ENCODE measurements around the gene FXYD7. TPM values are rescaled to one million over a fixed set of nuclear protein-coding genes. Genes with fewer than 3 reads are reported as not detected.

The FXYD7 gene
- total RNA-seq, 5 donors from 2014 or later (not counting 1 experiment from before 2014, with no cell fraction given): 8.8 to 24.0 (median 12.6) TPM

GRCh38 chr19:35120492-35120891 lies 22.6 kb upstream of the FXYD7 start:
- CTCF ChIA-PET: no interaction called here
- H3K36me3 Mint-ChIP-seq: no peaks in the 10 kb centered on the region
- no peak overlapping the region for H3K27ac Mint-ChIP-seq
- H3K27me3 Mint-ChIP-seq: no peaks in the 10 kb centered on the region
- no peak overlapping the region for H3K4me3 Mint-ChIP-seq
- Histone ChIP-seq H3K36me3 (ENCODE audit: control insufficient read depth in 2 of 2, extremely low read depth in 1 of 2, insufficient read depth in 1 of 2, low read length in 1 of 2) (no peaks in the 10 kb centered on the region), H3K4me1 (ENCODE audit: control insufficient read depth in 1 of 2, extremely low read depth in 1 of 2, insufficient read depth in 2 of 2, low read length in 2 of 2) (peaks cover 0 to 12% of the 10 kb centered on the region in 2 experiments), H3K9me3 (no peaks in the 10 kb centered on the region), H3K27me3 (replicated peaks in 1 of 2; ENCODE audit: control insufficient read depth in 2 of 2, extremely low read depth in 1 of 2, insufficient read depth in 2 of 2, low read length in 1 of 2) (peaks cover 0 to 5% of the 10 kb centered on the region in 2 experiments), H3K27ac (ENCODE audit: low read length) (no peak overlapping the region), H3K4me3 (ENCODE audit: control insufficient read depth in 1 of 2, extremely low read depth in 1 of 2, low read length in 1 of 2) (no peak overlapping the region)
- H3K4me1 Mint-ChIP-seq: peaks cover 14 to 15% (median 14%) of the 10 kb centered on the region in 3 donors
- DNase-seq: no peak
- ATAC-seq (replicated peaks in 1 of 4): no peak
- WGBS (ENCODE audit: insufficient coverage): 100% methylated on average over 1 of the region's 7 CpGs
- no peaks in the 10 kb centered on the region for H3K9me3 Mint-ChIP-seq
- POLR2A ChIA-PET: no interaction called here

- Mint-ChIP-seq H3K4me1 (peaks cover 14 to 18% (median 14%) of the 10 kb centered on the region in 3 donors), H3K36me3 (no peaks in the 10 kb centered on the region), H3K4me3 (no peak overlapping the region), H3K27me3 (no peaks in the 10 kb centered on the region), H3K27ac (no peak overlapping the region), H3K9me3 (no peaks in the 10 kb centered on the region)
- 96% methylated on average over 3 of the region's 7 CpGs for WGBS (ENCODE audit: insufficient coverage)
- ChIA-PET POLR2A (no interaction called here), CTCF (no interaction called here)
- H3K36me3 ChIP-seq (ENCODE audit: control insufficient read depth in 2 of 2, extremely low read depth in 1 of 2, insufficient read depth in 1 of 2, low read length in 1 of 2): no peaks in the 10 kb centered on the region
- no peak for ATAC-seq (replicated peaks in 1 of 4)
- peaks cover 0 to 5% of the 10 kb centered on the region in 2 experiments for H3K27me3 ChIP-seq (replicated peaks in 1 of 2; ENCODE audit: control insufficient read depth in 2 of 2, extremely low read depth in 1 of 2, insufficient read depth in 2 of 2, low read length in 1 of 2)
- H3K27ac ChIP-seq (ENCODE audit: low read length): no peak overlapping the region
- peaks cover 0 to 12% of the 10 kb centered on the region in 2 experiments for H3K4me1 ChIP-seq (ENCODE audit: control insufficient read depth in 1 of 2, extremely low read depth in 1 of 2, insufficient read depth in 2 of 2, low read length in 2 of 2)
- no peak overlapping the region for H3K4me3 ChIP-seq (ENCODE audit: control insufficient read depth in 1 of 2, extremely low read depth in 1 of 2, low read length in 1 of 2)
- no peaks in the 10 kb centered on the region for H3K9me3 ChIP-seq
- DNase-seq: no peak
Observed at GRCh38 chr19:35120898-35121297, 22.2 kb upstream of the FXYD7 start.

- Histone ChIP-seq H3K27me3 (replicated peaks in 1 of 2; ENCODE audit: control insufficient read depth in 2 of 2, extremely low read depth in 1 of 2, insufficient read depth in 2 of 2, low read length in 1 of 2) (peaks cover 0 to 5% of the 10 kb centered on the region in 2 experiments), H3K4me1 (ENCODE audit: control insufficient read depth in 1 of 2, extremely low read depth in 1 of 2, insufficient read depth in 2 of 2, low read length in 2 of 2) (peaks cover 0 to 12% of the 10 kb centered on the region in 2 experiments), H3K9me3 (no peaks in the 10 kb centered on the region), H3K36me3 (ENCODE audit: control insufficient read depth in 2 of 2, extremely low read depth in 1 of 2, insufficient read depth in 1 of 2, low read length in 1 of 2) (no peaks in the 10 kb centered on the region), H3K27ac (ENCODE audit: low read length) (no peak overlapping the region), H3K4me3 (ENCODE audit: control insufficient read depth in 1 of 2, extremely low read depth in 1 of 2, low read length in 1 of 2) (no peak overlapping the region)
- Mint-ChIP-seq H3K4me1 (peaks cover 14 to 18% (median 14%) of the 10 kb centered on the region in 3 donors), H3K27me3 (no peaks in the 10 kb centered on the region), H3K9me3 (no peaks in the 10 kb centered on the region), H3K36me3 (no peaks in the 10 kb centered on the region), H3K4me3 (no peak overlapping the region), H3K27ac (no peak overlapping the region)
- WGBS (ENCODE audit: insufficient coverage): 95% methylated on average over 7 of the region's 19 CpGs
- no peak for ATAC-seq (replicated peaks in 1 of 4)
- no peak for DNase-seq
- CTCF ChIA-PET: no interaction called here
- POLR2A ChIA-PET: no interaction called here
Observed at GRCh38 chr19:35122687-35123551, 20.1 kb upstream of the FXYD7 start.

GRCh38 chr19:35123573-35123972 lies 19.5 kb upstream of the FXYD7 start:
- ChIA-PET CTCF (interaction anchor here in 1 of 2 donors (0.6 to 1.7 kb wide), 3 partner anchors 18 to 469 kb away, joined by 3 to 18 read pairs (median 3); no protein-coding TSS in a partner anchor), POLR2A (interaction anchor here in 1 of 2 donors (0.5 kb wide), 1 partner anchor 126 kb away, joined by 8 read pairs; no protein-coding TSS in a partner anchor)
- H3K9me3 Mint-ChIP-seq: no peaks in the 10 kb centered on the region
- peak overlapping the region; percentile 79 to 87 (median 81) for H3K4me3 Mint-ChIP-seq
- DNase-seq (no peak), ATAC-seq (replicated peaks in 1 of 4) (no peak)
- H3K27me3 Mint-ChIP-seq: no peaks in the 10 kb centered on the region
- no peaks in the 10 kb centered on the region for H3K36me3 ChIP-seq (ENCODE audit: control insufficient read depth in 2 of 2, extremely low read depth in 1 of 2, insufficient read depth in 1 of 2, low read length in 1 of 2)
- no peaks in the 10 kb centered on the region for H3K9me3 ChIP-seq
- no peak overlapping the region for H3K27ac ChIP-seq (ENCODE audit: low read length)
- peaks cover 0 to 12% of the 10 kb centered on the region in 2 experiments for H3K4me1 ChIP-seq (ENCODE audit: control insufficient read depth in 1 of 2, extremely low read depth in 1 of 2, insufficient read depth in 2 of 2, low read length in 2 of 2)
- H3K4me3 ChIP-seq (ENCODE audit: control insufficient read depth in 1 of 2, extremely low read depth in 1 of 2, low read length in 1 of 2): no peak overlapping the region
- no peaks in the 10 kb centered on the region for H3K36me3 Mint-ChIP-seq
- WGBS (ENCODE audit: insufficient coverage): 100% methylated on average over 1 of the region's 5 CpGs
- H3K27ac Mint-ChIP-seq: peak overlapping the region; percentile 82 to 86
- peaks cover 14 to 18% (median 14%) of the 10 kb centered on the region in 3 donors for H3K4me1 Mint-ChIP-seq
- H3K27me3 ChIP-seq (replicated peaks in 1 of 2; ENCODE audit: control insufficient read depth in 2 of 2, extremely low read depth in 1 of 2, insufficient read depth in 2 of 2, low read length in 1 of 2): peaks cover 0 to 5% of the 10 kb centered on the region in 2 experiments

- Histone ChIP-seq H3K9me3 (no peaks in the 10 kb centered on the region), H3K27me3 (replicated peaks in 1 of 2; ENCODE audit: control insufficient read depth in 2 of 2, extremely low read depth in 1 of 2, insufficient read depth in 2 of 2, low read length in 1 of 2) (peaks cover 0 to 5% of the 10 kb centered on the region in 2 experiments), H3K4me3 (ENCODE audit: control insufficient read depth in 1 of 2, extremely low read depth in 1 of 2, low read length in 1 of 2) (peak overlapping the region; percentile 35 to 65), H3K36me3 (ENCODE audit: control insufficient read depth in 2 of 2, extremely low read depth in 1 of 2, insufficient read depth in 1 of 2, low read length in 1 of 2) (no peaks in the 10 kb centered on the region), H3K27ac (ENCODE audit: low read length) (peak overlapping the region; percentile 3), H3K4me1 (ENCODE audit: control insufficient read depth in 1 of 2, extremely low read depth in 1 of 2, insufficient read depth in 2 of 2, low read length in 2 of 2) (peaks cover 0 to 12% of the 10 kb centered on the region in 2 experiments)
- Mint-ChIP-seq H3K4me3 (peak overlapping the region; percentile 79 to 87 (median 81)), H3K36me3 (no peaks in the 10 kb centered on the region), H3K4me1 (peaks cover 14 to 18% (median 14%) of the 10 kb centered on the region in 3 donors), H3K9me3 (no peaks in the 10 kb centered on the region), H3K27ac (peak overlapping the region; percentile 82 to 86), H3K27me3 (no peaks in the 10 kb centered on the region)
- WGBS (ENCODE audit: insufficient coverage): 27% methylated on average over 30 of the region's 42 CpGs
- ChIA-PET POLR2A (interaction anchor here in 1 of 2 donors (0.5 kb wide), 1 partner anchor 127 kb away, joined by 8 read pairs; no protein-coding TSS in a partner anchor), CTCF (interaction anchor here (0.6 to 1.7 kb wide), 4 partner anchors 13 to 468 kb away, joined by 3 to 18 read pairs (median 4); no protein-coding TSS in a partner anchor)
- DNase-seq (peak; percentile 62 to 87 (median 78)), ATAC-seq (replicated peaks in 1 of 4) (peak; percentile 93 to 98 (median 97))
Observed at GRCh38 chr19:35124098-35125060, 18.7 kb upstream of the FXYD7 start.

GRCh38 chr19:35125270-35125717 lies 17.8 kb upstream of the FXYD7 start:
- no peaks in the 10 kb centered on the region for H3K9me3 Mint-ChIP-seq
- no peaks in the 10 kb centered on the region for H3K36me3 ChIP-seq (ENCODE audit: control insufficient read depth in 2 of 2, extremely low read depth in 1 of 2, insufficient read depth in 1 of 2, low read length in 1 of 2)
- H3K4me3 Mint-ChIP-seq: peak overlapping the region in 1 of 3 donors; percentile 87
- no peak overlapping the region for H3K27ac Mint-ChIP-seq
- WGBS (ENCODE audit: insufficient coverage): 91% methylated on average over 15 of the region's 19 CpGs
- ChIA-PET CTCF (interaction anchor here in 1 of 2 donors (1.7 kb wide), 1 partner anchor 16 kb away, joined by 18 read pairs; no protein-coding TSS in a partner anchor), POLR2A (no interaction called here)
- H3K36me3 Mint-ChIP-seq: no peaks in the 10 kb centered on the region
- DNase-seq: no peak
- H3K9me3 ChIP-seq: no peaks in the 10 kb centered on the region
- peaks cover 0 to 5% of the 10 kb centered on the region in 2 experiments for H3K27me3 ChIP-seq (replicated peaks in 1 of 2; ENCODE audit: control insufficient read depth in 2 of 2, extremely low read depth in 1 of 2, insufficient read depth in 2 of 2, low read length in 1 of 2)
- no peak overlapping the region for H3K27ac ChIP-seq (ENCODE audit: low read length)
- no peak for ATAC-seq (replicated peaks in 1 of 4)
- H3K4me1 Mint-ChIP-seq: peaks cover 14 to 18% (median 14%) of the 10 kb centered on the region in 3 donors
- H3K4me1 ChIP-seq (ENCODE audit: control insufficient read depth in 1 of 2, extremely low read depth in 1 of 2, insufficient read depth in 2 of 2, low read length in 2 of 2): peaks cover 0 to 12% of the 10 kb centered on the region in 2 experiments
- no peak overlapping the region for H3K4me3 ChIP-seq (ENCODE audit: control insufficient read depth in 1 of 2, extremely low read depth in 1 of 2, low read length in 1 of 2)
- no peaks in the 10 kb centered on the region for H3K27me3 Mint-ChIP-seq
